SK-N-SH (cell line): ENCODE data around the gene LARGE2. TPM values are rescaled to one million over a fixed set of nuclear protein-coding genes. Genes with fewer than 3 reads are reported as not detected.

Source experiments
- CTCF ChIA-PET: fragments of 300-600, 350-600 bp; formaldehyde crosslinking; extraction: SDS; loops from one replicate; lab custom pipeline; 2021; lab: Yijun Ruan, JAX
- POLR2A ChIA-PET: fragments of 350-600 bp; sonication (Branson Sonifier 250); formaldehyde crosslinking; extraction: SDS; loops from one replicate; lab custom pipeline; 2020; ENCODE audit warnings: antibody characterized with exemption, inconsistent platforms; lab: Yijun Ruan, JAX
- DNase-seq: peaks from one replicate; pipeline ENCODE4 v3.0.0; 2012
- H2AFZ ChIP-seq: fragments of 200-600 bp; sonication (generic); 2 replicates; pipeline ENCODE4 v1.8.1; 2016; ENCODE audit warnings: antibody characterized with exemption, mild to moderate bottlenecking, low read depth
- H3F3A ChIP-seq: fragments of 200-600 bp; sonication (generic); replicated peaks from 2 replicates; pipeline ENCODE3; 2016; ENCODE audit warnings: antibody characterized with exemption, mild to moderate bottlenecking; ENCODE audit not compliant: insufficient read depth
- H3K27ac ChIP-seq, 2 experiments: fragments of 200-500 bp in 1 of 2; fragments of 200-600 bp in 1 of 2; sonication (Bioruptor generic) in 1 of 2; sonication (generic), shearing (Covaris generic) in 1 of 2; 2 replicates each; pipeline versions ENCODE4 v1.5.1 to v1.6.1; 2014 to 2016; ENCODE audit warnings: low read depth in 2 of 2, inconsistent platforms in 1 of 2, low read length in 1 of 2, mild to moderate bottlenecking in 1 of 2, mixed read lengths in 1 of 2
- H3K27me3 ChIP-seq: fragments of 200-600 bp; sonication (generic), shearing (Covaris generic); 2 replicates; pipeline ENCODE4 v1.6.1; 2016; ENCODE audit warnings: mixed run types; ENCODE audit not compliant: insufficient read depth
- H3K36me3 ChIP-seq, 2 experiments: fragments of 200-500 bp in 1 of 2; fragments of 200-600 bp in 1 of 2; sonication (Bioruptor generic) in 1 of 2; sonication (generic) in 1 of 2; replicated peaks in 1 of 2; 2 replicates each; pipeline versions ENCODE3 to v1.5.1; 2014 to 2016; ENCODE audit warnings: low read length in 1 of 2, mild to moderate bottlenecking in 1 of 2; ENCODE audit not compliant: insufficient read depth in 2 of 2, control insufficient read depth in 1 of 2
- H3K4me1 ChIP-seq, 2 experiments: fragments of 200-500 bp in 1 of 2; fragments of 200-600 bp in 1 of 2; sonication (Bioruptor generic) in 1 of 2; sonication (generic), shearing (Covaris generic) in 1 of 2; 2 replicates each; pipeline versions ENCODE4 v1.5.1 to v1.6.1; 2014 to 2016; ENCODE audit warnings: low read depth in 1 of 2, low read length in 1 of 2, mixed run types in 1 of 2; ENCODE audit not compliant: insufficient read depth in 2 of 2, control insufficient read depth in 1 of 2
- H3K4me2 ChIP-seq: fragments of 200-600 bp; sonication (generic), shearing (Covaris generic); 2 replicates; pipeline ENCODE4 v1.6.1; 2017; ENCODE audit warnings: mixed run types
- H3K4me3 ChIP-seq, 2 experiments: fragments of 200-500 bp in 1 of 2; fragments of 200-600 bp in 1 of 2; sonication (Bioruptor generic) in 1 of 2; sonication (generic), shearing (Covaris generic) in 1 of 2; 2 replicates each; pipeline versions ENCODE4 v1.5.1 to v1.8.1; 2014 to 2016; ENCODE audit warnings: low read depth in 2 of 2, inconsistent platforms in 1 of 2, low read length in 1 of 2, mild to moderate bottlenecking in 1 of 2, mixed read lengths in 1 of 2, moderate library complexity in 1 of 2
- H3K79me2 ChIP-seq: fragments of 200-600 bp; sonication (generic); 2 replicates; pipeline ENCODE4 v1.8.1; 2017; ENCODE audit warnings: mild to moderate bottlenecking; ENCODE audit not compliant: insufficient read depth
- H3K9ac ChIP-seq: fragments of 200-600 bp; sonication (generic); 2 replicates; pipeline ENCODE4 v1.6.1; 2017; ENCODE audit warnings: mixed run types
- H3K9me2 ChIP-seq: fragments of 200-600 bp; sonication (generic); 2 replicates; pipeline ENCODE4 v1.6.1; 2017; ENCODE audit warnings: mixed run types
- H3K9me3 ChIP-seq: fragments of 200-600 bp; sonication (generic); 2 replicates; pipeline ENCODE4 v1.6.1; 2017; ENCODE audit warnings: mixed run types, mild to moderate bottlenecking, moderate library complexity
- H4K20me1 ChIP-seq: fragments of 200-600 bp; sonication (generic); 2 replicates; pipeline ENCODE4 v1.6.1; 2017; ENCODE audit warnings: mild to moderate bottlenecking, mixed run types; ENCODE audit not compliant: insufficient read depth
- CHD2 ChIP-seq: fragments of 150-350 bp; IDR thresholded peaks from 2 replicates; pipeline ENCODE4 v1.6.1; 2018; ENCODE audit warnings: low read length; ENCODE audit not compliant: partially characterized antibody
- ELF1 ChIP-seq: IDR thresholded peaks from 2 replicates; pipeline ENCODE4 v1.4.0; 2012
- EZH2phosphoT487 ChIP-seq: fragments of 200-600 bp; sonication (generic); IDR thresholded peaks from 2 replicates; pipeline ENCODE4 v1.6.1; 2017; ENCODE audit warnings: low read depth, mixed run types, mild to moderate bottlenecking, antibody characterized with exemption, moderate library complexity, borderline replicate concordance
- FOSL2 ChIP-seq: IDR thresholded peaks from 2 replicates; pipeline ENCODE4 v1.4.0; 2012; ENCODE audit warnings: low read depth, mild to moderate bottlenecking, moderate library complexity, borderline replicate concordance
- FOXJ3 ChIP-seq: sonication (generic); formaldehyde crosslinking; IDR thresholded peaks from 2 replicates; pipeline ENCODE4 v1.5.1; 2020; ENCODE audit warnings: mild to moderate bottlenecking, missing genetic modification reagents
- GABPA ChIP-seq: IDR thresholded peaks from 2 replicates; pipeline ENCODE4 v1.4.0; 2012; ENCODE audit warnings: low read depth, mild to moderate bottlenecking
- GATA2 ChIP-seq: sonication (generic); formaldehyde crosslinking; IDR thresholded peaks from 2 replicates; pipeline ENCODE4 v1.5.0; 2020; ENCODE audit warnings: mild to moderate bottlenecking, missing genetic modification reagents
- MEF2A ChIP-seq: IDR thresholded peaks from 2 replicates; pipeline ENCODE4 v1.4.0; 2012; ENCODE audit warnings: low read depth, borderline replicate concordance
- MXI1 ChIP-seq: IDR thresholded peaks from 2 replicates; pipeline ENCODE4 v1.6.1; 2012; ENCODE audit warnings: mild to moderate bottlenecking, low read depth, low read length, improper control_type of control experiment
- NRF1 ChIP-seq: IDR thresholded peaks from 2 replicates; pipeline ENCODE4 v1.6.1; 2012; ENCODE audit warnings: low read depth, mild to moderate bottlenecking, low read length
- POLR2AphosphoS5 ChIP-seq: IDR thresholded peaks from 2 replicates; pipeline ENCODE4 v1.6.1; 2012; ENCODE audit warnings: low read depth, low read length
- RAD21 ChIP-seq: IDR thresholded peaks from 2 replicates; pipeline ENCODE4 v1.6.1; 2012; ENCODE audit warnings: mild to moderate bottlenecking, low read length
- RFX5 ChIP-seq: IDR thresholded peaks from 2 replicates; pipeline ENCODE4 v1.6.1; 2012; ENCODE audit warnings: mild to moderate bottlenecking, improper control_type of control experiment, low read length
- SIN3A ChIP-seq: IDR thresholded peaks from 2 replicates; pipeline ENCODE4 v1.6.1; 2012; ENCODE audit warnings: low read depth, mild to moderate bottlenecking, low read length, moderate library complexity, borderline replicate concordance
- SMC3 ChIP-seq: IDR thresholded peaks from 2 replicates; pipeline ENCODE4 v1.6.1; 2012; ENCODE audit warnings: low read depth, low read length, improper control_type of control experiment
- TEAD4 ChIP-seq: IDR thresholded peaks from 2 replicates; pipeline ENCODE4 v1.4.0; 2012; ENCODE audit warnings: mild to moderate bottlenecking, borderline replicate concordance; ENCODE audit not compliant: insufficient read depth
- WGBS: methylation state at CpG from one replicate; pipeline ENCODE4 v1.1.6; 2017; ENCODE audit warnings: low lambda C conversion rate; 5-methylcytosine and 5-hydroxymethylcytosine counted together
- polyA plus RNA-seq, 3 experiments: library from polyadenylated mRNA; depleted of rRNA; stranded (reverse); fragments of >200 nt; gene quantifications; 2 replicates each; pipeline ENCODE4 v1.2.3, GENCODE V29; 2012
- TF ChIP-seq, protein P1 (sequence below): IDR thresholded peaks from 2 replicates; pipeline ENCODE4; 2012
- TF ChIP-seq, protein P2 (sequence below): IDR thresholded peaks from 2 replicates; pipeline ENCODE4 v1.4.0; 2012; ENCODE audit warnings: low read depth, borderline replicate concordance
- TF ChIP-seq, protein P3 (sequence below): IDR thresholded peaks from 2 replicates; pipeline ENCODE4 v1.6.1; 2012; ENCODE audit warnings: mild to moderate bottlenecking, low read depth, low read length, moderate library complexity
- TF ChIP-seq, protein P4 (sequence below): fragments of 150-350 bp; IDR thresholded peaks from 2 replicates; pipeline ENCODE4 v1.6.1; 2017; ENCODE audit warnings: antibody characterized with exemption, low read length, low read depth, borderline replicate concordance

Gene LARGE2
- polyA plus RNA-seq, 1 of the 3 experiments (the other 2 are of a cell fraction) = 2.4 TPM

DNA sequence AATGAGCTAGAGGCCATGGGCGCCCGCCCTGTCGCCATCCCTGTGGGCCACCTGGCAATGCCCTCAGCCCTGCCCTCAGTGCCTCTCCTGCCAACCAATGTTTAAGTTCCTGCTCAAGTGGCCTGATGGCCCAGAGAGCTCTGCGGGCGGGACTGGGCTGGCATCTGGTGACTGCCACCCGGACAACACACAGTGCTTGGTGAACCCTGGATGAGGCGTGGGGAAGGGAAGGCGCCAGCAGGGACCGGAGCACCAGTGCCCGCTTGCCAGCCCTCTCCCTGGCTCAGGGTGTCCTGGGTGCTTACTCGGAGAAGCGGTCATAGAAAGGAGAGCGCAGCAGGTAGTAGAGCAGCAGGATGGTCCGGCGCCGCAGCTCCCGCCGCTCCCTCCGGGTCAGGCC, 8.9 kb upstream of the LARGE2 start (continued):
- TF ChIP-seq POLR2AphosphoS5 = no peak
- TF ChIP-seq, protein P1, sequence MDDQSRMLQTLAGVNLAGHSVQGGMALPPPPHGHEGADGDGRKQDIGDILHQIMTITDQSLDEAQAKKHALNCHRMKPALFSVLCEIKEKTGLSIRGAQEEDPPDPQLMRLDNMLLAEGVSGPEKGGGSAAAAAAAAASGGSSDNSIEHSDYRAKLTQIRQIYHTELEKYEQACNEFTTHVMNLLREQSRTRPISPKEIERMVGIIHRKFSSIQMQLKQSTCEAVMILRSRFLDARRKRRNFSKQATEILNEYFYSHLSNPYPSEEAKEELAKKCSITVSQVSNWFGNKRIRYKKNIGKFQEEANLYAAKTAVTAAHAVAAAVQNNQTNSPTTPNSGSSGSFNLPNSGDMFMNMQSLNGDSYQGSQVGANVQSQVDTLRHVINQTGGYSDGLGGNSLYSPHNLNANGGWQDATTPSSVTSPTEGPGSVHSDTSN = no peak
- no peak for TF ChIP-seq CHD2
- no peak for TF ChIP-seq GABPA

DNA sequence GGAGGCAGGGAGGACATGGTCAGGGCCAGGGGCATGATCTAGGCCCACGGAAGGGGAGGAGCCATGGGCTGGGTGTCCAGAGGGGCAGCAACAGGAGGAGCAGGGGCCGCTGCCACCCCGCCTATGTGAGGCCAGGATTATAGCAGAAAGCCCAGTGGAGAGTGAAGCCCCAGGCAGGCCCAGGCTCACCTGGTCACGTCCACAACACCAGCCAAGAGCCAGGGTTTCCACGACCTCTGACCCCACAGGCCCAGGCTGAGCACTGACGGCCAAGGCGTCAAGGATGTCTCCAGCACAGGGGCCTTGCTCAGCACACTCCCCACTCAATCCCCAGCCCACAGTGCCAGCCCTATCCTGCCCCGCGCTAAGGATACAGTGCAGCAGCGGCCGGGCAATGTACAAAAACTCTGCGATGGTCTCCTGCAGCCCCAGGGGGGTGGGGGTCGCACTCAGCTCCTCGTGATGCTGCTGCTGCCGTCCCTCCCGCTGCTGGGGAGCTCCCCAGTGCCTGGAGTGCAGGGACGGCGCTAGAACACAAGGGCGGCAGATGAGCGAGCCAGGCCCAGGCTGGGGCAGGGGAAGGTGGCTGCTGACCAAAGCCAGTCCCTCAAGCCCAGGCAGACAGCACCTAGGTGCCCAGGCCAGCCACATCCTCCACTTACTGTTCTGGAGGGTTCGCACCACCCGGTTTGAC, 8.4 kb upstream of the LARGE2 start:
- H3K27me3 ChIP-seq = no peaks in the 10 kb centered on the region
- H3K4me3 ChIP-seq = no peak overlapping the region
- no peak overlapping the region for H3K27ac ChIP-seq
- POLR2A ChIA-PET = interaction anchor here (1.0 kb wide), 1 partner anchor 41 kb away, joined by 3 read pairs; no protein-coding TSS in a partner anchor
- no peak overlapping the region for H3K4me2 ChIP-seq
- no peaks in the 10 kb centered on the region for H3K9me3 ChIP-seq
- H3K4me1 ChIP-seq = peaks cover 7 to 15% of the 10 kb centered on the region in 2 experiments; a peak in 3 of 4 replicates
- no peak for DNase-seq
- peaks cover 0 to 41% of the 10 kb centered on the region in 2 experiments for H3K36me3 ChIP-seq
- H4K20me1 ChIP-seq = no peaks in the 10 kb centered on the region
- TF ChIP-seq MXI1 = no peak
- no peak for TF ChIP-seq FOSL2
- no peak for TF ChIP-seq SMC3
- TF ChIP-seq, protein P2, sequence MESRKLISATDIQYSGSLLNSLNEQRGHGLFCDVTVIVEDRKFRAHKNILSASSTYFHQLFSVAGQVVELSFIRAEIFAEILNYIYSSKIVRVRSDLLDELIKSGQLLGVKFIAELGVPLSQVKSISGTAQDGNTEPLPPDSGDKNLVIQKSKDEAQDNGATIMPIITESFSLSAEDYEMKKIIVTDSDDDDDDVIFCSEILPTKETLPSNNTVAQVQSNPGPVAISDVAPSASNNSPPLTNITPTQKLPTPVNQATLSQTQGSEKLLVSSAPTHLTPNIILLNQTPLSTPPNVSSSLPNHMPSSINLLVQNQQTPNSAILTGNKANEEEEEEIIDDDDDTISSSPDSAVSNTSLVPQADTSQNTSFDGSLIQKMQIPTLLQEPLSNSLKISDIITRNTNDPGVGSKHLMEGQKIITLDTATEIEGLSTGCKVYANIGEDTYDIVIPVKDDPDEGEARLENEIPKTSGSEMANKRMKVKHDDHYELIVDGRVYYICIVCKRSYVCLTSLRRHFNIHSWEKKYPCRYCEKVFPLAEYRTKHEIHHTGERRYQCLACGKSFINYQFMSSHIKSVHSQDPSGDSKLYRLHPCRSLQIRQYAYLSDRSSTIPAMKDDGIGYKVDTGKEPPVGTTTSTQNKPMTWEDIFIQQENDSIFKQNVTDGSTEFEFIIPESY = no peak
- no peak for TF ChIP-seq RFX5
- TF ChIP-seq CHD2 = no peak
- TF ChIP-seq ELF1 = no peak
- no peak for TF ChIP-seq FOXJ3 (CRISPR knock-in tag)
- TF ChIP-seq TEAD4 = no peak
- TF ChIP-seq EZH2phosphoT487 = no peak
- no peak for TF ChIP-seq NRF1
- TF ChIP-seq GABPA = no peak
- TF ChIP-seq RAD21 = no peak
- no peak for TF ChIP-seq SIN3A
- no peak for TF ChIP-seq GATA2 (CRISPR knock-in tag)
- TF ChIP-seq MEF2A = no peak
- TF ChIP-seq, protein P3, sequence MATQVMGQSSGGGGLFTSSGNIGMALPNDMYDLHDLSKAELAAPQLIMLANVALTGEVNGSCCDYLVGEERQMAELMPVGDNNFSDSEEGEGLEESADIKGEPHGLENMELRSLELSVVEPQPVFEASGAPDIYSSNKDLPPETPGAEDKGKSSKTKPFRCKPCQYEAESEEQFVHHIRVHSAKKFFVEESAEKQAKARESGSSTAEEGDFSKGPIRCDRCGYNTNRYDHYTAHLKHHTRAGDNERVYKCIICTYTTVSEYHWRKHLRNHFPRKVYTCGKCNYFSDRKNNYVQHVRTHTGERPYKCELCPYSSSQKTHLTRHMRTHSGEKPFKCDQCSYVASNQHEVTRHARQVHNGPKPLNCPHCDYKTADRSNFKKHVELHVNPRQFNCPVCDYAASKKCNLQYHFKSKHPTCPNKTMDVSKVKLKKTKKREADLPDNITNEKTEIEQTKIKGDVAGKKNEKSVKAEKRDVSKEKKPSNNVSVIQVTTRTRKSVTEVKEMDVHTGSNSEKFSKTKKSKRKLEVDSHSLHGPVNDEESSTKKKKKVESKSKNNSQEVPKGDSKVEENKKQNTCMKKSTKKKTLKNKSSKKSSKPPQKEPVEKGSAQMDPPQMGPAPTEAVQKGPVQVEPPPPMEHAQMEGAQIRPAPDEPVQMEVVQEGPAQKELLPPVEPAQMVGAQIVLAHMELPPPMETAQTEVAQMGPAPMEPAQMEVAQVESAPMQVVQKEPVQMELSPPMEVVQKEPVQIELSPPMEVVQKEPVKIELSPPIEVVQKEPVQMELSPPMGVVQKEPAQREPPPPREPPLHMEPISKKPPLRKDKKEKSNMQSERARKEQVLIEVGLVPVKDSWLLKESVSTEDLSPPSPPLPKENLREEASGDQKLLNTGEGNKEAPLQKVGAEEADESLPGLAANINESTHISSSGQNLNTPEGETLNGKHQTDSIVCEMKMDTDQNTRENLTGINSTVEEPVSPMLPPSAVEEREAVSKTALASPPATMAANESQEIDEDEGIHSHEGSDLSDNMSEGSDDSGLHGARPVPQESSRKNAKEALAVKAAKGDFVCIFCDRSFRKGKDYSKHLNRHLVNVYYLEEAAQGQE = no peak
- TF ChIP-seq, protein P4, sequence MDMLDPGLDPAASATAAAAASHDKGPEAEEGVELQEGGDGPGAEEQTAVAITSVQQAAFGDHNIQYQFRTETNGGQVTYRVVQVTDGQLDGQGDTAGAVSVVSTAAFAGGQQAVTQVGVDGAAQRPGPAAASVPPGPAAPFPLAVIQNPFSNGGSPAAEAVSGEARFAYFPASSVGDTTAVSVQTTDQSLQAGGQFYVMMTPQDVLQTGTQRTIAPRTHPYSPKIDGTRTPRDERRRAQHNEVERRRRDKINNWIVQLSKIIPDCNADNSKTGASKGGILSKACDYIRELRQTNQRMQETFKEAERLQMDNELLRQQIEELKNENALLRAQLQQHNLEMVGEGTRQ = no peak
- TF ChIP-seq, all 33 proteins: peak for 0
- H2AFZ ChIP-seq = no peak overlapping the region
- CTCF ChIA-PET = interaction anchor here (2.4 kb wide), 1 partner anchor 42 kb away, joined by 9 read pairs; no protein-coding TSS in a partner anchor
- no peak overlapping the region for H3K9ac ChIP-seq
- peaks cover 3% of the 10 kb centered on the region for H3F3A ChIP-seq
- H3K79me2 ChIP-seq = peaks cover 19% of the 10 kb centered on the region
- 100% methylated on average over 6 of the region's 22 CpGs for WGBS
- H3K9me2 ChIP-seq = no peaks in the 10 kb centered on the region
